ENCODE data around the gene PCDH9.

The PCDH9 gene

DNA sequence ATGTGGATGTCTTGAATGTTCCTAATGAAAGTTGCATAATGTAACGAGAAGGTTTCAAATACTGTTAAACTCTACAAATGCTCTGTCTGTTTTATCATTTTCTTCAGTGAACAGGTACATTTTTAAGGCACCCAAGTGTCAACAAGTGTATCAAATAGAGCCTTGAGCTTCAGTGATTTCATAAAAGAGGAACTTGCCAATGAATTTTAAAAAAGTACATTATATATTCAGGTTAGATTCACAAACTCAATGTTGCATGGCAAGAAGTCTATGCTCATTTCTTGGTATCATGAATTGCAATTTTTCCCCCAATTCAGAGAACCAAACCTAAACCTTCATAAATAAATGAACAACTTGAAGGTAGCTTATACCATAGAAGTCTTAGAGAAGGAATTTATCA is 838.8 kb downstream of the PCDH9 start:
- Mint-ChIP-seq H3K27me3 (no peaks in the 10 kb centered on the region), H3K36me3 (no peaks in the 10 kb centered on the region), H3K4me3 (no peak overlapping the region), H3K27ac (no peak overlapping the region), H3K9me3 (no peaks in the 10 kb centered on the region), H3K4me1 (no peaks in the 10 kb centered on the region)
- ATAC-seq: no peak

DNA sequence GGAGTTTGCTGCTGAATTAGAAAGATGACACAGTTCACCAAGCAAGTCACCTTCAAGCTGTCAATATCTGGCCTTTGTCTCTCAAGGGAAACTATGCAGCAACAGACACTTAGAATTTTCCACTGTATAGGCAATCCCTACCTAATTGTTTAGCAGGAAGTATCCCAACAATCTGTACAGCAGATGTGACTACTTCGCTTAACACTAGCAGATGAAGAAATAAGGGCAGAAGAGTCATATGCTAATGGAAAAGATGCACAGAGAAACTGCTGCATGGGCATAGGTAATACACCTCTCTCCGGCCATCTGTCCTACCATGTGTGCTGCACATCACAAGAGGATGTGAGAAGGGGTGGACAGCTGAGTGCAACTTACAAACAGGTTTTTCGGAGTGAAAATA is 851.2 kb downstream of the PCDH9 start:
- H3K27ac Mint-ChIP-seq: no peak overlapping the region
- H3K4me3 Mint-ChIP-seq: no peak overlapping the region
- ATAC-seq: no peak
- peaks cover 2% of the 10 kb centered on the region for H3K9me3 Mint-ChIP-seq
- H3K4me1 Mint-ChIP-seq: no peaks in the 10 kb centered on the region
- no peaks in the 10 kb centered on the region for H3K36me3 Mint-ChIP-seq
- H3K27me3 Mint-ChIP-seq: no peaks in the 10 kb centered on the region

DNA sequence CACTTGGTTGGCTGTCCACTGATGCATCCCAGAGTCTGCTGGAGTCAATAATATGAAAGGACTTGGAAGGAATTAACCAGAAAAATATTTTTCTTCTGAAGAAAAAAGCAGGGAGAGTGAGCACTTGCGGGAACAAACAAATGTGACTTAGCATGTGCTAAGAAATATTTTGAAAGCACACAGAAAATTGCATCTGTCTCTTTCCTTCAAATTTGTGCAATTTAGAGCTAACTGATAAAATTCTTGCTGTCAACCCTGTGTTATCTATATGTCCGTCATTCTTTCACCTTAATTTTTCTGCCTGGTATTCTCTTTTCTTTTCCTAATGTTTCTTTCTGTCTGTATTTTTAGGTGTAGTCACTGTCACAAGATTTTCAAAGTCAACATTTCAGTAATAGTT is 852.6 kb downstream of the PCDH9 start:
- Mint-ChIP-seq H3K36me3 (no peaks in the 10 kb centered on the region), H3K27ac (no peak overlapping the region), H3K4me1 (no peaks in the 10 kb centered on the region), H3K9me3 (peaks cover 2% of the 10 kb centered on the region), H3K4me3 (no peak overlapping the region), H3K27me3 (no peaks in the 10 kb centered on the region)
- no peak for ATAC-seq

DNA sequence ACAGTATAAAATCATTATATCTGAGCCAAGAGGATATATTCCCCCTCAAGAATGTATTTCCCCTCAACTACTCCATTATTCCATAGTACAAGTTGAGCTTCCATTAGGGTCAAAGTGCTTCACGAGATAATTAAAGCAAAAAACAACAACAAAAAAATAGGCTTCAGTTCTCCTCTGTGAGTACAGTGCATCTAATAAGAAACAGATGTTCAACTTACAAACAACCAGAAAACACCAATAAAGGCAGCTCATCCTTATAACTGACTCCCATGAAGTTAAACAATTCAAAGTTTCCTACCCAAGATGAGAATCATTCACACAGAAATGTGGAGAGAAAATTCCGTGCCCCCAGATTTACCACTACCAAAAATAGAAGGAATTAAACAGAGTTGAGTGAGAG is 854.4 kb downstream of the PCDH9 start:
- no peaks in the 10 kb centered on the region for H3K27me3 Mint-ChIP-seq
- H3K36me3 Mint-ChIP-seq: no peaks in the 10 kb centered on the region
- no peak overlapping the region for H3K27ac Mint-ChIP-seq
- no peaks in the 10 kb centered on the region for H3K4me1 Mint-ChIP-seq
- ATAC-seq: no peak
- H3K9me3 Mint-ChIP-seq: peaks cover 2% of the 10 kb centered on the region
- no peak overlapping the region for H3K4me3 Mint-ChIP-seq

DNA sequence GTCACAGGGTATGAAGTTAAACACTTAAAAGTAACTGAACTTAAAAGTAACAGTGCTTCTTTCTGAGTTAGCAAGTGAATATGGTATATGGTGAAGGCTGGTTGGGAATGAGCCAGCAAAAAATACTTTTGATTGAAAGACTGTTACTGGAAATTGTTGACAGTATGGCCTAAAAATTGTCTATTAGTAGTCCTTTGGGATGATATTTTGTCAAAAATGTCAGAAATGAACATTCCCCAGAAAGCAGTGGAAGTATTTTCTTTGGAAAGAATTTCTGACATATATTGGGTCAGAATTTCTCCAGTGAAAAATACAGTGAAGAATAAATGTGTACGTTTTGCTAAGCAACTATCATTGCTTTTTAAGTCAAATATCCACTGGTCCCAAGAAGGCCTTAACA is 860.5 kb downstream of the PCDH9 start:
- Mint-ChIP-seq H3K27ac (no peak overlapping the region), H3K36me3 (no peaks in the 10 kb centered on the region), H3K9me3 (no peaks in the 10 kb centered on the region), H3K4me1 (no peaks in the 10 kb centered on the region), H3K4me3 (no peak overlapping the region), H3K27me3 (no peaks in the 10 kb centered on the region)
- no peak for ATAC-seq

DNA sequence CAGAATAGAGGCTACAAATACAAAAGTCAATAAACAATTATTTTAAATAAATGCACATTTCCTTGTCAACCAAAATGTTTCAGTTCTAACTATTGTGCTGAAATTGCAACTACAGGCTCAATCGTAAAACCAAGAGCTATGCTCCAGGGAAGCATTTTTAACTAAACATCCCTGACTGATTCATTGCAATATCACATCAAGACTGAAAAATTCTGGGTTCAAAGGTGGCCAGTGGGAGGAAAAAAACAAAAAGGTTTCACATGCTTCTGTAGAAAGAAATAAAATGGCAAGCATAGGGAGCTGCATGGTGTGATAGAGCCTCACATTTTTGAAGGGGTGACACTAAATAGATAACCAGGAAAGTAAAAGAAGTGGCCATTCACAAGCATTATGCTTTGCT is 862.8 kb downstream of the PCDH9 start:
- no peak overlapping the region for H3K27ac Mint-ChIP-seq

DNA sequence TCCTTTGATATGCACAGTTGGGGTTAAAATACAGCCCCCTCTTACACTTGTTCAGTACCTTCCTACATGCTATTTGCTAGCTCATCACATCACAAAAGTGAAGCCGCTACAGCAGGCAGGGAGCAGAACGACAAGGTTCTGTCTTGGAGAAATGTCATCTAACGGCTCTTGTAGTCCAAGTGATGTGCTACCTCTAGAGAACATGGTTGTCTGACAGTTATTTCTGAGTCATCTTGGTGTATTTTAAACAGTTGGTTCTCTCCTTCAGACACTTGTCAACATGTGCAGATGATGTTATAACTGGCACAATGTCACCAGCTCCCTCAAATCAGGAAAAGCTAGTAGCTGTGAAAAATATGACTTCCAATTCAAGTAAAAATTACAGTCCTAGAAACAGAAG is 865.0 kb downstream of the PCDH9 start:
- Mint-ChIP-seq H3K36me3 (no peaks in the 10 kb centered on the region), H3K27me3 (no peaks in the 10 kb centered on the region), H3K9me3 (no peaks in the 10 kb centered on the region), H3K4me3 (no peak overlapping the region), H3K27ac (no peak overlapping the region), H3K4me1 (no peaks in the 10 kb centered on the region)
- no peak for ATAC-seq

More for the DNA sequence above, 862.8 kb downstream of the PCDH9 start:
- no peaks in the 10 kb centered on the region for H3K9me3 Mint-ChIP-seq
- H3K4me1 Mint-ChIP-seq: no peaks in the 10 kb centered on the region
- H3K36me3 Mint-ChIP-seq: no peaks in the 10 kb centered on the region
- no peaks in the 10 kb centered on the region for H3K27me3 Mint-ChIP-seq
- no peak for ATAC-seq
- no peak overlapping the region for H3K4me3 Mint-ChIP-seq

DNA sequence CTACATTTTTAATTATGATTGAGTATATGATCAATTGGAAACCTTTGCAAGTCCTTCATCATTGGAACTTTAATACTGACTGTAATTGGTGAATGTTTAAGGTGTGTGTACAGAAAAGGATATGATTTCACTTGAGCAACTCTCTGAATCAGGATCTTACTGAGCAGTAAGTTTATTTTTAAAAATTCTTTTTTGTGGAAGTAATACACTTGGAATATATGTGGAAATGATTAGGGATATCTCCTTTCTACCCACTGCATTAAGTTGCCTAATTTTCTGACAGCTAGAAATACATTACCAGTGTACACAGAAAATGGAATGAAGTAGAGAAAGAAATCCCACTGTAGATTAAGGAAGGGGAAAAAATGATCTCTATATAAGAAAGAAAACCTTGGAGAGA is 865.8 kb downstream of the PCDH9 start:
- Mint-ChIP-seq H3K4me3 (no peak overlapping the region), H3K27ac (no peak overlapping the region), H3K4me1 (no peaks in the 10 kb centered on the region), H3K27me3 (no peaks in the 10 kb centered on the region), H3K36me3 (no peaks in the 10 kb centered on the region), H3K9me3 (no peaks in the 10 kb centered on the region)
- ATAC-seq: no peak

DNA sequence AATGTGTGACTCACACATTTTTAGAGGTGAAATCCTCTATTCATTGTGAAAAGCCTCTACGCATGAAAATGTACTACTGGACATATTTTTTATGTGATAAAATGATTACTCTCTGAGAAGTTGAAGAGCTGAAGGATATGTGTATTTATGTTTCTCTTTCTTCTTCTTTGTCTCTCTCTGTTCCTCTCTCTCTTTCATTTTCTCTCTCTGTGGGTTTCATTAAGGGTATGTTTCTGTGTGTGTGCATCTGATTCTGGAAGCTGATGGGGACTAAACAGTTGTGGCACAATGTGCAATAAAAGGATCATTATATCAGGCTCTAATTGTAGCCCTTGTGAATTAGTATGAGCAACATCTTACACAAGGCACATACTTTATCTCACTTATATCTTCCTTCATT is 867.7 kb downstream of the PCDH9 start:
- Mint-ChIP-seq H3K4me3 (no peak overlapping the region), H3K4me1 (no peaks in the 10 kb centered on the region), H3K27me3 (no peaks in the 10 kb centered on the region), H3K36me3 (no peaks in the 10 kb centered on the region), H3K9me3 (no peaks in the 10 kb centered on the region), H3K27ac (no peak overlapping the region)
- ATAC-seq: no peak

DNA sequence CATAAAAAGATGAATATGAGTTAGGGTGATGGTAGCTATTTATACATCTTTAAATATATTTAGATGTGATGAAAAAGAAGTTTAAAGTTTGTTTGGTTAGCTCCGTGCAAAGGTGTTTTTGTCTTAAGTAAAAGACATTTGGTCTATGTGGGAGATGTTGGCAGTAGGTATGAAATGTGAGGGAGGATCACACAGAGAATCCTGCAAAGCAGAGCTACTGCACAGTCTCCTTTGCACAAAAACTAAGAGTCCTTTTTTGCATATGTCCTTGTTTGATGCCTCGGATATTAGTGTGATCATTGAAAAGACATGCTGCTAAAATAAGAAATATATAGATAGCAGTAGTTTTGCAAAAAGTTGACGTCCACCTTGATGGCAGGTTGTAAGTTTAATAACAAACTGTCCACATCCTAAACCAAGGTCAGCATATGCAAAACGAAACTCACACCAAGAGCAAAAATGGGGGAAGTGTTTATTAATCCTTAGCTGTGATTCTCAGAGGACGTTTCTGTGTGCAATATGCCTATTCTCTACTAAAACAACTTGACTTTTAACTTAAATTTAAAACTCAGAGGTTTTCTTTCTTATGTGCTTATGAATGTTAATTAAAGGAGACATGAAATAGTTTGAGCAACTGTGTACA is 870.1 kb downstream of the PCDH9 start:
- H3K36me3 Mint-ChIP-seq: no peaks in the 10 kb centered on the region
- no peaks in the 10 kb centered on the region for H3K9me3 Mint-ChIP-seq
- no peaks in the 10 kb centered on the region for H3K27me3 Mint-ChIP-seq
- H3K4me3 Mint-ChIP-seq: no peak overlapping the region
- H3K4me1 Mint-ChIP-seq: no peaks in the 10 kb centered on the region
- H3K27ac Mint-ChIP-seq: no peak overlapping the region
- ATAC-seq: no peak

DNA sequence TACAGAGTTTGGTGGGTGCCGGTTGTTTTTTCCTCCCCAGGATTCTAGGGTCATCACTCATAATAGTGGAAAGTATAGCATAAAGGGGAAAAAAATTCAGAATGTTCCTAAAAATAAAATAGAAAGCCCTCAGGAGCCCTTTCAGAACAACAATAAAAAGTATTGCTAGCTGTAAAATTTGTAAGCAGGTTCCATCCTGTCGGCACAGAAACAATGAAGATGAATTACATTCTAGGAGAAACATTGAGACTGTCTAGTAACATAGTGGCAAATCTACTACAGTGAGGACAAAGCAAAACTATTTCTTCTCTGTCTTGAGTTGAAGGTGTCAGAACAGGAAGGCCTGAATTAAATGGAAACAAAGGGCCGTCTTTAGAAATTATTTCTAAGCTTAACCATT is 870.7 kb downstream of the PCDH9 start:
- H3K4me3 Mint-ChIP-seq: no peak overlapping the region
- no peaks in the 10 kb centered on the region for H3K9me3 Mint-ChIP-seq
- no peaks in the 10 kb centered on the region for H3K4me1 Mint-ChIP-seq
- H3K27ac Mint-ChIP-seq: no peak overlapping the region
- ATAC-seq: no peak
- H3K27me3 Mint-ChIP-seq: no peaks in the 10 kb centered on the region
- no peaks in the 10 kb centered on the region for H3K36me3 Mint-ChIP-seq

DNA sequence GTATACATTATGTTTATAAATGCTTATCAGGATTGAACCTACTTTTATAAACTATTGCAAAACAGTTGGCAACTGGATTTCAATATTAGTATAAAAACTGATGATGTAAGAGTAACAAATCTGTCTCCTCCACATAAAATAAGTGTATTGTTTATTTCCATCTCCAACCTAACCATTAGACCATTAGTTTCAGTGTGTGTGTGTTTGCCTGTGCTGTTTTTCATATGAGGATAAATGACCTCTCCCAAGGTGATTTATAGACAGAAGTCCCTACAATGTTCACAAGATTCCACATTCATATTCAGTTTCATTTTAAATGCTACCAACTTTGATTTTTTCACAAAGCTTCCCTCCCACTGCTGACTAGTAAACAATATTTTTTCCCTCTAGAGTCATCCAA is 871.6 kb downstream of the PCDH9 start:
- Mint-ChIP-seq H3K27ac (no peak overlapping the region), H3K36me3 (no peaks in the 10 kb centered on the region), H3K4me3 (no peak overlapping the region), H3K9me3 (no peaks in the 10 kb centered on the region), H3K27me3 (no peaks in the 10 kb centered on the region), H3K4me1 (no peaks in the 10 kb centered on the region)
- ATAC-seq: no peak

DNA sequence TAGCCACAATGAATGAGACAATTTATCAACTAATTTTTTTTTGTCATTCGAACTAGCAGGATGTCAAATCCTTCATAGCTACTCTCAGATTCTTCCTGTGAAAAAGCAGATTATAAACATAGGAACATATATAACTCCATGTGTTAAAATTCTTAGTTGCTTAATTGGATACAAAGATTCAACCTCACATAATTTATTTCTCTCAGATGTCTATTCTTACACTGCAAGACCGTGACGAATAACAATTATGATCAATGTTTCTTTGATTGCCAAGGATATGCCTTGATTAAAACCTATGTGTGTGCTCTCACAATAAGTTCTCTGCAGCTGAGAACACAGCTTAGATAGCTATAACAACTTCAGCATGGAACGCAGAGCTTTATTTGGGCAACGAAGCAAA is 872.7 kb downstream of the PCDH9 start:
- no peak overlapping the region for H3K27ac Mint-ChIP-seq

DNA sequence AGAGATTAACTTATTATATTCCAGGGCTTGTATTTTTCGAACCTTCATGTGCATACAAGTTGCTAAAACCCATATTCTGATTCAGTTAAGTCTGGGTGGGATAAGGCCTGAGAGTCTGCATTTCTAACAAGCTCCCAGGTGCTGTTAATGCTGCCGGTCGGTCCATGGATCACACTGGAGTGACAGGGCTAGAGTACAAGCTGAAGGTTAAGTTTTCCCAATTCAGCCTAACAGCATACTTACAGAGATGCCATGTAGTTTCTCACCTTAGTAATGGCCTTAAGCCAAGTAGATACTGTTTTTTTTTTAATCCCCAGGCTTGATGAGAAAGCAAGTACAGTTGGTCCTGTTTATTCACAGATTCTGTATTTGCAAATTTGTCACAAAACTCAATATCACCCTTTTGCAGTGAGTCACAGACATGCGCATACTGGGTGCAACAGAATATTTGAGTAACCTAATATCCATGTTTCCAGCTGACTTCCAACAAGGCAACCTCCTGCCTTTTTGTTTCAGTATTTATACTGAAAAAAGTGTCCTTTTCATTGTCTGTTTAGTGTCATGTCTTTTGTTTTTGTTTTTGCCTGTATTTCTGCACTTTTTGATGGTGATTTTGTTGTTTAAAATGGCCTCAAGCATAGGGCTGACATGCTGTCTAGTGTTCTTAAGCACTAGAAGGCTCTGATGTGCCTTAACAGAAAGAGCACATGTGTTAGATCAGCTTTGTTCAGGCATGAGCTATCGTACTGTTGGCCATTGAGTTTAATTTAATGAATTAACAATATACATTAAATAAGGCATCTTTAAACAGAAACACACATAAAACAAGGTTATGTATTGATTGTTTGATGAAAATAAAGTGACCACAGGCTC is 875.0 kb downstream of the PCDH9 start:
- peaks cover 1% of the 10 kb centered on the region for H3K9me3 Mint-ChIP-seq
- no peaks in the 10 kb centered on the region for H3K27me3 Mint-ChIP-seq
- H3K27ac Mint-ChIP-seq: no peak overlapping the region
- no peak for ATAC-seq
- no peaks in the 10 kb centered on the region for H3K36me3 Mint-ChIP-seq
- no peak overlapping the region for H3K4me3 Mint-ChIP-seq
- no peaks in the 10 kb centered on the region for H3K4me1 Mint-ChIP-seq

More for the DNA sequence above, 872.7 kb downstream of the PCDH9 start:
- Mint-ChIP-seq H3K4me3 (no peak overlapping the region), H3K27me3 (no peaks in the 10 kb centered on the region), H3K4me1 (no peaks in the 10 kb centered on the region), H3K36me3 (no peaks in the 10 kb centered on the region), H3K9me3 (no peaks in the 10 kb centered on the region)
- no peak for ATAC-seq

DNA sequence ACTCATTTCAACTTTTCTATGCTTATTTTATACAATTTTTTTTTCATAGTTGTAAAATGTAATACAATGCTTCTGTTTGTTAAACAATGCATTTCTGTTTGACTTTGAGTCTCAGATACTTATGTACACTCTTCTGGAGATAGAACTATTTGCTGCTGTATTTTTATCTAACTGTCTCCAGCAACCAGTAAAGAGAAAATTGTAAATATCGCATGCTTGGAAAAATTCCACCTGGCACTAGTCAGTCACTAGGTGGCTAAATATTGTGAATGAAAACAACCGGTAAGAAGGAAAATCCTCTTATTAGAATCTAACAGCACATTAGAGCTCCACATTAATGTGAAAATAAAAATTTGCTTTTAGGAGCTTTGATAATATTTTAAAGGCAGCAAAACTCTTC is 876.5 kb downstream of the PCDH9 start:
- no peak overlapping the region for H3K27ac Mint-ChIP-seq
- H3K36me3 Mint-ChIP-seq: no peaks in the 10 kb centered on the region
- ATAC-seq: no peak
- H3K4me1 Mint-ChIP-seq: no peaks in the 10 kb centered on the region
- no peaks in the 10 kb centered on the region for H3K27me3 Mint-ChIP-seq
- H3K9me3 Mint-ChIP-seq: peaks cover 4% of the 10 kb centered on the region
- no peak overlapping the region for H3K4me3 Mint-ChIP-seq

DNA sequence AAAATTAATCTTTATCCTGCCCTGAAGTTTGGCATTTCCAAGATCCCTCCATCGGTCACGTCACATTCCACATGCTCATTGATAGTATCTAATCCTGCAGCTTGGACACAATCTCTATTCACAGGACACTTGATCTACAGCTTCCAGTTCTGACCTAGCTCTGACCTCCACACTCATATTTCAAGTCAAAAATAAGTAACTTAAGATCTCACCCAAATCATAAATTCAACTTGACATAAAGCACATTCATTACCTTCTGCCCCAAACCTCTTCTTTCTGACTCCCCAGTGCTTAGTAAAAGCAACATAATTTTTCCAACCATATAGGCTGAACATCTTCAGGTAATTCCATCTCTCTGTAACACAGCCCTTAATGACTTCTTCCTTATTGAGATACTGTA is 880.2 kb downstream of the PCDH9 start:
- no peaks in the 10 kb centered on the region for H3K36me3 Mint-ChIP-seq
- H3K27me3 Mint-ChIP-seq: no peaks in the 10 kb centered on the region
- no peaks in the 10 kb centered on the region for H3K4me1 Mint-ChIP-seq
- H3K4me3 Mint-ChIP-seq: no peak overlapping the region
- no peak for ATAC-seq
- H3K9me3 Mint-ChIP-seq: peaks cover 6% of the 10 kb centered on the region
- no peak overlapping the region for H3K27ac Mint-ChIP-seq
